ENCODE results near the gene LCORL. TPM values are rescaled to one million over a fixed set of nuclear protein-coding genes. Genes with fewer than 3 reads are reported as not detected.
"Not testable (repeated sequence)": the region's sequence is repeated elsewhere in the genome, so short reads cannot be mapped to it uniquely, and the experiment has no call there.

LCORL gene
- total RNA-seq, 1 donor from 2014 or later = 12.6 TPM

DNA sequence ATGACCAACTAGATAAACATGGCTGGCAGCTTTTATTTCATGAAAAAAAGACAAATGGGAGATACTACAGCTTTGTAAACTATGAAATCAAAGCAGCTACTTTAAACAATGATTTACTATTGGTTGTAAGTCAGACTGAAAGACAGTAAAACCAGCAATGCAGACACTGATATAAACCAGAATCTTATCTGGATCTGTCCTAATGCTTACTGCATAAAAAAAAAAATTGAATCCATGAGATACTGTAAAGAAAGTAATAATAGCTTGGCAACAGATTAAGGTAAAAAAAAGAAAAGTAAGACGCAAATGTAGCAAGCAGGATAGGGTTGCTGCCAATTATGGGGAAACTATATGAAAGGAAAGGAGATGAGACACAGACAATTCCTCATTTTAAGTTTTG is 7.3 kb downstream of the LCORL start:
- Histone ChIP-seq H3K4me1 (no peaks in the 10 kb centered on the region), H3K36me3 (no peaks in the 10 kb centered on the region), H3K9me3 (no peaks in the 10 kb centered on the region), H3K27ac (no peak overlapping the region), H3K4me3 (no peak overlapping the region), H3K27me3 (no peaks in the 10 kb centered on the region)
- ATAC-seq = no peak
- no peak for TF ChIP-seq CTCF (IDR thresholded peaks at IDR 0.05)
- intact Hi-C loops (cut with DNase I) = no loop called here
- DNase-seq = no peak

- intact Hi-C loops (cut with DNase I) = no loop called here
- no peak overlapping the region for H3K27ac ChIP-seq
- H3K27me3 ChIP-seq = no peaks in the 10 kb centered on the region
- no peaks in the 10 kb centered on the region for H3K4me1 ChIP-seq
- no peak for DNase-seq
- ATAC-seq = no peak
- no peak for TF ChIP-seq CTCF (IDR thresholded peaks at IDR 0.05)
- no peaks in the 10 kb centered on the region for H3K36me3 ChIP-seq
- H3K9me3 ChIP-seq = no peaks in the 10 kb centered on the region
- no peak overlapping the region for H3K4me3 ChIP-seq
Observed at GRCh38 chr4:18012807-18013462, 8.6 kb downstream of the LCORL start.

GRCh38 chr4:18012134-18012806 is 9.3 kb downstream of the LCORL start:
- TF ChIP-seq CTCF (IDR thresholded peaks at IDR 0.05) = no peak
- Histone ChIP-seq H3K27ac (no peak overlapping the region), H3K9me3 (no peaks in the 10 kb centered on the region), H3K27me3 (no peaks in the 10 kb centered on the region), H3K4me3 (no peak overlapping the region), H3K36me3 (no peaks in the 10 kb centered on the region), H3K4me1 (no peaks in the 10 kb centered on the region)
- no peak for DNase-seq
- ATAC-seq = no peak
- intact Hi-C loops (cut with DNase I) = no loop called here

DNA sequence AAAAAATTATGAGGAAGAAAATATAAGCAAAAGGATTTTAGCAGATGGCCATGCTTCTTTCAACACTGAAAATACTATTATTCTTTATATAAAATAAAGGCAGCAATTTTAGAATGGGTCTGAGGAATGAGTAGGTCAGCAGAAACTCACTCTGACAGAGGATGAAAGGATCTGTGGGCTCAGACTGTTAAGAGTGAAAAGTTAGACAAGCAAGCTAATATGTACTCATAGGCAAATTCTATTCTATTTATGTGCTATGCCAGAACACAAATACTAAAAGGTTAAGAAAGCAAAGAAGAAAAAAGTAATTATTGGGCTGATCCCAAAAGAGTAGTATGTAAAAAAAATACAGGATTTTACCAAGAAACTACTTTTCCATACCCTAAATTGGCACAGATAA is 13.9 kb downstream of the LCORL start:
- no peak for DNase-seq
- Histone ChIP-seq H3K27me3 (no peaks in the 10 kb centered on the region), H3K9me3 (no peaks in the 10 kb centered on the region), H3K36me3 (no peaks in the 10 kb centered on the region), H3K4me1 (no peaks in the 10 kb centered on the region), H3K4me3 (no peak overlapping the region), H3K27ac (no peak overlapping the region)
- no peak for ATAC-seq
- no peak for TF ChIP-seq CTCF (IDR thresholded peaks at IDR 0.05)
- intact Hi-C loops (cut with DNase I) = no loop called here

DNA sequence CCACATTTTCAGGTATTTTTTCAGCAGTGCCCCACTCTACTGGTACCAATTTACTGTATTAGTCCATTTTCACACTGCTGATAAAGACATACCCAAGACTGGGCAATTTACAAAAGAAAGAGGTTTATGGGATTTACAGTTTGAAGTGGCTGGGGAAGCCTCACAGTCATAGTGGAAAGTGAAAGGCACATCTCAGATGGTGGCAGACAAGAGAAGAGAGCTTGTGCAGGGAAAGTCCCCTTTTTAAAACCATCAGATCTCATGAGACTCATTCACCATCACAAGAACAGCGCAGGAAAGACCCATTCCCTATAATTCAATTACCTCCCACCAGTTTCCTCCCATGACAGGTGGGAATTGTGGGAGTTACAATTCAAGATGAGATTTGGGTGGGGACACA is 15.1 kb downstream of the LCORL start:
- H3K4me3 ChIP-seq; H3K9me3 ChIP-seq; ATAC-seq; H3K36me3 ChIP-seq; H3K27me3 ChIP-seq; H3K27ac ChIP-seq; intact Hi-C loops (cut with DNase I); DNase-seq; H3K4me1 ChIP-seq: not testable (repeated sequence)

DNA sequence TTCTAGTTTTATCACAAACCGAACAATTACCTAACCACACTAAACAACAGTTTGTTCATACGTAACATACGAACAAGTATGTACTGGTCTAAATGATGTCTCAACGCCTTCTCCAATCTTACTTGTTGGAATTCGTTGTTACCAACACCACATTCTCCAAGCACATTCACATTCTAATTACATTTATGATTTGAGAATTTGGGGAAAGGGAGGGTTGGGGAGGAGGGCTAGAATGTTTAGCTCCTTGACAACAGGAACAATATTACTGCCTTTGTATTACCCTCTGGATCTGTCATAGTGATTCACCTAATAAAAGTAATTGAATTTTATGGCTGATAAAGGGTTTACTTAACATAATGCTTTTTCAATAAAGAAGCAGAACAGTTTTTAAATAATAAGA is 24.4 kb downstream of the LCORL start:
- no peaks in the 10 kb centered on the region for H3K27me3 ChIP-seq
- no peak overlapping the region for H3K4me3 ChIP-seq
- DNase-seq (no peak), ATAC-seq (no peak)
- no peaks in the 10 kb centered on the region for H3K36me3 ChIP-seq
- TF ChIP-seq CTCF (IDR thresholded peaks at IDR 0.05) = no peak
- no peaks in the 10 kb centered on the region for H3K9me3 ChIP-seq
- H3K4me1 ChIP-seq = no peaks in the 10 kb centered on the region
- no peak overlapping the region for H3K27ac ChIP-seq
- intact Hi-C loops (cut with DNase I) = no loop called here

Measured in upper lobe of right lung (tissue), 1 donor.